Endothelial cell of umbilical vein (primary cell): ENCODE data around the gene DCP2.

ENCODE experiments used
- EZH2 ChIP-seq: IDR thresholded peaks from 2 replicates; pipeline ENCODE4 v1.6.1; 2012; ENCODE audit warnings: borderline replicate concordance, low read depth, mild to moderate bottlenecking, moderate library complexity, low read length, inconsistent platforms; ENCODE audit not compliant: severe bottlenecking
- FOS ChIP-seq: IDR thresholded peaks from 2 replicates; pipeline ENCODE4 v1.6.1; 2011; ENCODE audit warnings: mild to moderate bottlenecking, low read length, moderate library complexity, borderline replicate concordance; ENCODE audit not compliant: insufficient read depth
- GATA2 ChIP-seq: IDR thresholded peaks from 2 replicates; pipeline ENCODE4 v1.7.0; 2011; ENCODE audit warnings: low read depth, mild to moderate bottlenecking, moderate library complexity, mixed read lengths, low read length; ENCODE audit not compliant: insufficient read length, insufficient read depth
- JUN ChIP-seq: IDR thresholded peaks from 2 replicates; pipeline ENCODE4 v1.6.1; 2011; ENCODE audit warnings: borderline replicate concordance, low read depth; ENCODE audit not compliant: insufficient read length, insufficient read depth
- MYC ChIP-seq: IDR thresholded peaks from one replicate; pipeline ENCODE4 v1.6.1; 2011; ENCODE audit warnings: mild to moderate bottlenecking, low read depth, low read length
- POLR2A ChIP-seq: IDR thresholded peaks from 2 replicates; pipeline ENCODE4 v1.6.1; 2012; ENCODE audit warnings: low read depth, mild to moderate bottlenecking, control low read depth, low read length
- POLR2AphosphoS5 ChIP-seq: IDR thresholded peaks from 2 replicates; pipeline ENCODE4 v1.6.1; 2012; ENCODE audit warnings: low read depth, mild to moderate bottlenecking, control low read depth, low read length, moderate library complexity; ENCODE audit not compliant: insufficient read depth
- TF ChIP-seq, protein P1 (sequence below), 2 donors: IDR thresholded peaks; 1 replicate in 1 of 2; 2 replicates in 1 of 2; pipeline ENCODE4 v1.5.1; 2011; ENCODE audit warnings: low read length in 2 of 2, mild to moderate bottlenecking in 2 of 2, moderate library complexity in 2 of 2, control low read depth in 1 of 2, inconsistent platforms in 1 of 2, low read depth in 1 of 2; ENCODE audit not compliant: insufficient read depth in 1 of 2; ENCODE audit errors: extremely low read depth in 1 of 2
- TF ChIP-seq, protein P2 (sequence below): IDR thresholded peaks from 2 replicates; pipeline ENCODE4 v1.6.1; 2011; ENCODE audit not compliant: insufficient read depth, insufficient read length

DNA sequence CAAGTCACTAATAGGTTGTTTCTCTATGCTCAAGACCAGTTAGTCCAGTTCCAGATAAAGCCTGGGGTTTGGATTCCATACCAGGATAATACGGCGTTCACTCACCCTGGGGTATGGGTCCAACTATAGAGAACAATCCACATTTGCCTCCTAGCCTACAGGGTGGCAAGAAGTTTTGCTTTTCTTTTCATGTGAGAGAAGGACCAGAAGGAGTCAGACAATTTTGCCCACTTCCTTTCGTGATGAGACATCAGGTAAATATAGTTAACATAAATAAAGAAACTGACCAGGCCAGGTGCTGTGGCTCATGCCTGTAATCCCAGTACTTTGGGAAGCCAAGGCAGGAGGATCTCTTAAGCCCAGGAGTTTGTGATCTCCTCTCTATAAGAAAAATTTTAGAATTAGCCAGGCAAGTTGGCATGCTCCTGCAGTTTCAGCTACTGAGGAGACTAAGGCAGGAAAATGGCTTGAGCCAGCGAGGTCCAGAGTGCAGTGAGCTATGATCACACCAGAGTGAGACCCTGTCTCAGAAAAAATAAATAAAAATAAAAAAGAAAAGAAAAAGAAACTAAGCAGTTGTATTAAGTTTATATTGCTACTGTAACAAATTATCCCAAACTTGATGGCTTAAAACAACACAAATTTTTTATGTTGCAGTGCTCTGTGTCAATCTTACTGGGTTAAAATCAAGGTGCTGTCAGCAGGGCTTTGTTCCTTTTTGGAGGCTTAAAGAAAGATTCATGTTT lies 47.1 kb upstream of the DCP2 start:
- TF ChIP-seq EZH2 (no peak), POLR2AphosphoS5 (no peak), POLR2A (no peak), GATA2 (no peak), JUN (no peak), MYC (no peak), FOS (no peak)
- TF ChIP-seq, protein P1, sequence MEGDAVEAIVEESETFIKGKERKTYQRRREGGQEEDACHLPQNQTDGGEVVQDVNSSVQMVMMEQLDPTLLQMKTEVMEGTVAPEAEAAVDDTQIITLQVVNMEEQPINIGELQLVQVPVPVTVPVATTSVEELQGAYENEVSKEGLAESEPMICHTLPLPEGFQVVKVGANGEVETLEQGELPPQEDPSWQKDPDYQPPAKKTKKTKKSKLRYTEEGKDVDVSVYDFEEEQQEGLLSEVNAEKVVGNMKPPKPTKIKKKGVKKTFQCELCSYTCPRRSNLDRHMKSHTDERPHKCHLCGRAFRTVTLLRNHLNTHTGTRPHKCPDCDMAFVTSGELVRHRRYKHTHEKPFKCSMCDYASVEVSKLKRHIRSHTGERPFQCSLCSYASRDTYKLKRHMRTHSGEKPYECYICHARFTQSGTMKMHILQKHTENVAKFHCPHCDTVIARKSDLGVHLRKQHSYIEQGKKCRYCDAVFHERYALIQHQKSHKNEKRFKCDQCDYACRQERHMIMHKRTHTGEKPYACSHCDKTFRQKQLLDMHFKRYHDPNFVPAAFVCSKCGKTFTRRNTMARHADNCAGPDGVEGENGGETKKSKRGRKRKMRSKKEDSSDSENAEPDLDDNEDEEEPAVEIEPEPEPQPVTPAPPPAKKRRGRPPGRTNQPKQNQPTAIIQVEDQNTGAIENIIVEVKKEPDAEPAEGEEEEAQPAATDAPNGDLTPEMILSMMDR (IDR thresholded peaks at IDR 0.05; ENCODE audit: extremely low read depth in 1 of 2, insufficient read depth in 1 of 2, low read depth in 1 of 2, low read length in 2 of 2): no peak
- TF ChIP-seq, protein P2, sequence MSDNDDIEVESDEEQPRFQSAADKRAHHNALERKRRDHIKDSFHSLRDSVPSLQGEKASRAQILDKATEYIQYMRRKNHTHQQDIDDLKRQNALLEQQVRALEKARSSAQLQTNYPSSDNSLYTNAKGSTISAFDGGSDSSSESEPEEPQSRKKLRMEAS: no peak
